GM21367 (cell line): ENCODE measurements around the gene GSTM4.
A peak's percentile ranks its signal among the peaks of the same experiment; 100 is the strongest.

Source experiments
- ATAC-seq: cut with Tn5 transposase; IDR thresholded peaks from one replicate; pipeline ENCODE4 v1.9.1; 2021; ENCODE audit not compliant: unreplicated experiment

Gene GSTM4

DNA sequence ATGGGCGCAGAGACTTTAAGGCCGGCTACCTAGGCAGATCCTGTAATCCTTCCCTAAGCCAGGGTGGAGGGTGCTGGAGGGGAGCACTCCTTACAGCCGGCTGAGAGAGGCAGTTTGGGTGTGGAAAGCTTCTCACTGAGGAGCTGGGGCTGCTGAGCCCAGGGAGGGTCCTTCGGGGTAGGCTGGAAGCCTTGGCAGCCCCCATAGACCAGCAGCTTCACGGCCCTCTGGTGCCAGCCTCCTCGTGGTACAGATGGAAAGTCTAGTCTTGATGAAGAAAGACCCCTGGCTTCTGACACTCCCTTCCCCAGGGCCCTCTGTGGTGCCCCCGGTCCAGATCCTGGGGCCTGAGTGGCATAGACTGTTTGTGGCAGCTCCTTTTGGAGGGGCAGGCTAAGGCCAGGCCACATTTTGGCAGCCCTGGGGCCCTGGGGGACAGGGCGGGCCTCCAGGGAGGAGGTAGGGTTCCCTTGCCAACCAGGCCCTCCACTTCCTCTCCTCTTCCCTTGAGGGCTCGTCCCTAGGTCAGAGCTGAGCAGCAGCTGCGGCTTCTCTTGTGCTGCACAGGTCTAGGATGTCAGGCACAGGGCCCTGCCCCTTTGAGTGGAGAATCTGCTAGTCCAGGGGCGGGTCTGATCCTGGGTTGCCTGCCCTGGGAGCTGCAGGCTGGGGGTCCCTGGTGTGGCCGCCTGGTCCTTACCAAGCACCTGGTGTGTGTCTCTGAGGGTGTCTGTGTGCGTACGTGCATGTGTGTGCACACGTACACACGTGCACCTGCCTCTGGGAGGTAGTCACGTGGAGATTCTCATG, 31.5 kb upstream of the GSTM4 start:
- ATAC-seq, result peak; percentile 29

DNA sequence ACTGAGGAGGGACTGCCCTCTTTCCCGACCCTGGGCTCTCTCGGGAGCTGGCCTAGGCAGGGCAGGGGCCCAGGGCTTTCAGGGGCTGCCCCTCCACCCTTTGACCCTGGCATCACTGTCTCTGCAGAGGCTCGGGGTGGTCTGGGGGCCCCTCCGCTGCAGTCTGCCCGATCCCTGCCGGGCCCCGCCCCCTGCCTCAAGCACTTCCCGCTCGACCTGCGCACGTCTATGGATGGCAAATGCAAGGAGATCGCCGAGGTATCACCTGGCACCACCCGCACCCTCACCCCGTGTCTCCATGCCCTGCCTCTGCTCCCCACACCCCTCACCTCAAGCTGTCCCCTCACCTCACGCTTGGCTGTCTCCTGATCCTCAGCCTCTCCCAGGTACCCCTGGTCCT, 30.7 kb upstream of the GSTM4 start:
- ATAC-seq, result no peak

DNA sequence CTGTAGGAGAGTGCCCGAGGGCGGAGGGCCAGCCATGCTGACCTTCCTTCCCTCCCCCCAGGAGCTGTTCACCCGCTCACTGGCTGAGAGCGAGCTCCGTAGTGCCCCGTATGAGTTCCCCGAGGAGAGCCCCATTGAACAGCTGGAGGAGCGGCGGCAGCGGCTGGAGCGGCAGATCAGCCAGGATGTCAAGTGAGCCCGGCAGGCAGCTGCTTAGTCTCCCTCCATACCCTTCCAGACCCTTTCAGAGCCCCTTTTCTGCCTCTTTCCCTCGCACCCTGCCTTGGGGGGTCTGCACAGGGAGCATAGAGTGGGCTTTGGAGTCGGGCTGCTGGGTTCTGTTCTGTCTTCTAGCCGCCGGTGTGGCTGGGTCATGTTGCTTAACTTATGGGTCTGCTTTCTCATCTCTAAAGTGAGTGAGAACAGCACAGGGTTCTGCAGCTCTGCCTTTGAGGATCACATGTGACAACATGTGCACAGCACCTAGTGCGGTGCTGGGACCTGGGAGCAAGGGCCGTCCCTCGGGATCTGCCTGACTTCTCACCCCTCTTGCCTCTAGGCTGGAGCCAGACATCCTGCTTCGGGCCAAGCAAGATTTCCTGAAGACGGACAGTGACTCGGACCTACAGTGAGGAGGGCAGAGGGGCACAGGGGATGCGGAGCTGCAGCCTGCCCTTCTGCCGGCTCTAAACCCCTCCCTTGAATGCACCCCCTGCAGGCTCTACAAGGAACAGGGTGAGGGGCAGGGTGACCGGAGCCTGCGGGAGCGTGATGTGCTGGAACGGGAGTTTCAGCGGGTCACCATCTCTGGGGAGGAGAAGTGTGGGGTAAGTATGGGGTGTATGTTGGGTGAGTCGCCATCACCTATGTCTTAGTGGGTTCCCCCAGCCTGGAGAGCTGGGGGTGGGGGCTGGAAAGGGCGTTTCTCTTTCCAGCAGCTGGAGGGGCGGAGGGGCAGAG, 30.0 kb upstream of the GSTM4 start:
- ATAC-seq, result no peak

DNA sequence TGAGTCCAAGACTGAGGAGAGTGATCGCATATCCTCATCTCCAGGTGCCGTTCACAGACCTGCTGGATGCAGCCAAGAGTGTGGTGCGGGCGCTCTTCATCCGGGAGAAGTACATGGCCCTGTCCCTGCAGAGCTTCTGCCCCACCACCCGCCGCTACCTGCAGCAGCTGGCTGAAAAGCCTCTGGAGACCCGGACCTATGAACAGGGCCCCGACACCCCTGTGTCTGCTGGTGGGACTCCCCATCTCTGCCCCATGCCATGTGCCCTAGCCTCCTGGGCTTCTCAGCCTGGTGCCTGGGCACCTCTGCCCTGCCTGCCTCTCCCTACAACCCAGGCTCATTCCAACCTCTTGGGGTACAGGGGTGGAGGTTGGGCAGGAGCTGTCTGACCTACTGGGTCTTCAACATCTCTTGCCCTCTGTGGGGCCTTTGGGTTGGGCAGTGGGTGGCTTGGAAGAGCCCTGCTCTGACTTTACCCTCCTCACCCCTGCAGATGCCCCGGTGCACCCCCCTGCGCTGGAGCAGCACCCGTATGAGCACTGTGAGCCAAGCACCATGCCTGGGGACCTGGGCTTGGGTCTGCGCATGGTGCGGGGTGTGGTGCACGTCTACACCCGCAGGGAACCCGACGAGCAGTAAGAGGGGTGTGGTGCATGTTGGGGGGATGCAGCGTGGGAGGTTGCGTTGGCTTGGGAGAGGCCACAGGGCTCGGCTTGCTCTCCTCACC, 29.1 kb upstream of the GSTM4 start:
- no peak for ATAC-seq

DNA sequence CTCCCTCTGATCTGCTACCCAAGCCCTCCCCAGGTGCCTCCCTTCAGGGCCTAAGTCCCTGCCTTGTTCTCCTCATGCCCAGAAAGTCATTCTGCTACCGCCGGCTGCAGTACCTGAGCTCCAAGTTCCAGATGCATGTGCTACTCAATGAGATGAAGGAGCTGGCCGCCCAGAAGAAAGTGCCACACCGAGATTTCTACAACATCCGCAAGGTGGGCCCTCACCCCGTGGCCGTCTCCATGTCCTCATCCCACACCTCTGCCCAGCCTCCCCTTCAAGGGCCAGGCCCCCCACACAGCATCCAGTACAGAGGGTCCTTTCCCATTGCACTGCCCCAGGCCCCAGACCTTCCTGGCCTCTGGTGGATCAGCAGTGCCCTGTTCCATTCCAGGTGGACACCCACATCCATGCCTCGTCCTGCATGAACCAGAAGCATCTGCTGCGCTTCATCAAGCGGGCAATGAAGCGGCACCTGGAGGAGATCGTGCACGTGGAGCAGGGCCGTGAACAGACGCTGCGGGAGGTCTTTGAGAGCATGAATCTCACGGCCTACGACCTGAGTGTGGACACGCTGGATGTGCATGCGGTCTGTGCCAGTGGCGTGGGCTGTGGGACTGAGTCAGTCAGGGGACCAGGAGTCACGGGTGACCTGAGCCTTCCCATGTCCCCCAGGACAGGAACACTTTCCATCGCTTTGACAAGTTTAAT, 28.1 kb upstream of the GSTM4 start:
- ATAC-seq, result no peak

DNA sequence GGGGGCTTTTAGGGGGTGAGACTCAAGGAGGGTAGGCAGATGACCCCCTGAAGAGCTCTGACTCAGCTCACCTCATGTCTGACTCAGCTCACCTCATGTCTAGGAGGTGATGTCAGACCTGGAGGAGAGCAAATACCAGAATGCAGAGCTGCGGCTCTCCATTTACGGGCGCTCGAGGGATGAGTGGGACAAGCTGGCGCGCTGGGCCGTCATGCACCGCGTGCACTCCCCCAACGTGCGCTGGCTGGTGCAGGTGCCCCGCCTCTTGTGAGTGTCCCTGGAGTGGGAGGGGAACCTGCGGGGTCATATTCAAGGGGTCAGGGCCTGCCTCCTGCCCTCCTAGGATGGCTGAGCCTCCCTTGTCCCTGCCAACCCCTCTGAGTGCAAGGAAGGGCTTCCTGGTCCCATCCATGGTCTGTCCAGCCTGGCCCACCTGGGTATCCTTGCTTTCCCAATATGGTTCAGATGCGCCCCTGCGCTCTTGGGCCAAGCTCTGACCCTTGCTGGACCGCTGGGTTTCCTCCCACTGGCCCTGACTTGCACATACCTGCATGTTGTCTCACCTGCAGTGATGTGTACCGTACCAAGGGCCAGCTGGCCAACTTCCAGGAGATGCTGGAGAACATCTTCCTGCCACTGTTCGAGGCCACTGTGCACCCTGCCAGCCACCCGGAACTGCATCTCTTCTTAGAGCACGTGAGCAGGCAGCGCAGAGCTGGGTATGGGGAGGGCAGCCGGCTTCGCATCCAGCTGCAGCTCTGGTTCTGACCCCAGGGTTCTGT, 27.2 kb upstream of the GSTM4 start:
- ATAC-seq, result no peak

DNA sequence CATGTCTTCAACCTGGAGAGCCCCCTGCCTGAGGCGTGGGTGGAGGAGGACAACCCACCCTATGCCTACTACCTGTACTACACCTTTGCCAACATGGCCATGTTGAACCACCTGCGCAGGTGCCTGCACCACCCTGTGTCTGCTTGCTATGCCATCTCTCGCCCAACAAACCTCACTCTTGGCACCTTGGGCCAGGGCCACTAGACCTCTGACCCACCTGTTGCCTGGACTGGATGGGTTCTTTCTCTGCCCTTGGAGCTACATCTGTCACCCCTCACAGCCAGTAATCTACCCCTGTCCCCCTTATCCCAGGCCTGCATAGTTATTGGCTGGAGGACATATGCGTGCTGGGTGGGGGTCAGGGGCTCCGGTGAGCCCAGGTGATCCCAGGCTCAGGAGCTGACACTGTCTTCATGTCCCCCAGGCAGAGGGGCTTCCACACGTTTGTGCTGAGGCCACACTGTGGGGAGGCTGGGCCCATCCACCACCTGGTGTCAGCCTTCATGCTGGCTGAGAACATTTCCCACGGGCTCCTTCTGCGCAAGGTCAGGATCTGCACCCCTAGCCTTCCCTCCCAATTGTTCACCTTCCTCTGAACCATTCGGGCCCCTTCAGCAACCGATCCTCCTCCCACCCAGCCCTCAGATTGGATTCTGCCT, 26.4 kb upstream of the GSTM4 start:
- no peak for ATAC-seq

DNA sequence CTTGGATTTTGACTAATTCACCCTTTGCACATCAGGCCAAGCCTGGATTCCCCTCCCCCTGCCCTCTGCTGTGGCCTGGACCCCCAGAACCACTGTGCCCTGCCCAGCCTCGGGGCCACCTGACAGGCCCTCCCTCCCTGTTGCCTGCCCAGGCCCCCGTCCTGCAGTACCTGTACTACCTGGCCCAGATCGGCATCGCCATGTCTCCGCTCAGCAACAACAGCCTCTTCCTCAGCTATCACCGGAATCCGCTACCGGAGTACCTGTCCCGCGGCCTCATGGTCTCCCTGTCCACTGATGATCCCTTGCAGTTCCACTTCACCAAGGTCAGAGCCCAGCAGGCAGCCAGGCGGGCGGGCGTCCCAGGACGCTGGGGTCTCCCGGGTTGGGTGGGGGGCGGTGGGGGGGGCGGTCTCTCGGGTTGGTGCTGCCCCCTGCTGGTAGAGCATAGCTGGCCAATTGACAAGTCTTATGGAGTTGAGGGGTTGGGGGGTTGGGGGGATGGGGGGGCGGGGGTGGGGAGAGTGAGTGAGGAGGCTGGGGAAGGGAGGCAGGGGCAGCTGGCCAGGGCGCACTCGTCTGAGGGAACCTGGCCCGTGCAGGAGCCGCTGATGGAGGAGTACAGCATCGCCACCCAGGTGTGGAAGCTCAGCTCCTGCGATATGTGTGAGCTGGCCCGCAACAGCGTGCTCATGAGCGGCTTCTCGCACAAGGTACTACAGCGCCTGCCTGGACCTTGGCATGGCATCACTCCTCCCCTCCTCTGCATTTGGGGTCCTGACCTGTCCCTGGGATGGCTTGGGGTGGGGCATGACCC, 25.6 kb upstream of the GSTM4 start:
- no peak for ATAC-seq

DNA sequence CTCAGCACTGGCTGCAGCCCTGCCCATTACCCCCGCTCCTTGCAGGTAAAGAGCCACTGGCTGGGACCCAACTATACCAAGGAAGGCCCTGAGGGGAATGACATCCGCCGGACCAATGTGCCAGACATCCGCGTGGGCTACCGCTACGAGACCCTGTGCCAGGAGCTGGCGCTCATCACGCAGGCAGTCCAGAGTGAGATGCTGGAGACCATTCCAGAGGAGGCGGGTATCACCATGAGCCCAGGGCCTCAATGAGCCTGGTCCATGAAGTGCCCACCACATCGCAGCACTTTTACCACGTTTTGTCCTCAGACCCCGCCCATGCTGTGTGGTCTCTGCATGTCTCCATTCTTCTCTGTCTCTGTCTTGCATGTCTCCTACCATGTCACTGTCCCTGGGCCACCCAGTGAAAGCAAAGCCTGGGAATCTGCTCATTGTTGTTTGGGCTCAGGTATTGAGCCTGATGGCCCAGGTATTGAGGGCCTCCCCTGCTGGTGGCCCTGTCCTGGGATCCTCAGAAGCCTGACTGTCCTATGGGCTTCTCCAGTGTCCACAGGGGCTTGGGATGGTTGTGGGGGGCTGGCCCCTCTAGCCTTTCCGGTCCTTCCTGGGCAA, 24.9 kb upstream of the GSTM4 start:
- ATAC-seq, result no peak

DNA sequence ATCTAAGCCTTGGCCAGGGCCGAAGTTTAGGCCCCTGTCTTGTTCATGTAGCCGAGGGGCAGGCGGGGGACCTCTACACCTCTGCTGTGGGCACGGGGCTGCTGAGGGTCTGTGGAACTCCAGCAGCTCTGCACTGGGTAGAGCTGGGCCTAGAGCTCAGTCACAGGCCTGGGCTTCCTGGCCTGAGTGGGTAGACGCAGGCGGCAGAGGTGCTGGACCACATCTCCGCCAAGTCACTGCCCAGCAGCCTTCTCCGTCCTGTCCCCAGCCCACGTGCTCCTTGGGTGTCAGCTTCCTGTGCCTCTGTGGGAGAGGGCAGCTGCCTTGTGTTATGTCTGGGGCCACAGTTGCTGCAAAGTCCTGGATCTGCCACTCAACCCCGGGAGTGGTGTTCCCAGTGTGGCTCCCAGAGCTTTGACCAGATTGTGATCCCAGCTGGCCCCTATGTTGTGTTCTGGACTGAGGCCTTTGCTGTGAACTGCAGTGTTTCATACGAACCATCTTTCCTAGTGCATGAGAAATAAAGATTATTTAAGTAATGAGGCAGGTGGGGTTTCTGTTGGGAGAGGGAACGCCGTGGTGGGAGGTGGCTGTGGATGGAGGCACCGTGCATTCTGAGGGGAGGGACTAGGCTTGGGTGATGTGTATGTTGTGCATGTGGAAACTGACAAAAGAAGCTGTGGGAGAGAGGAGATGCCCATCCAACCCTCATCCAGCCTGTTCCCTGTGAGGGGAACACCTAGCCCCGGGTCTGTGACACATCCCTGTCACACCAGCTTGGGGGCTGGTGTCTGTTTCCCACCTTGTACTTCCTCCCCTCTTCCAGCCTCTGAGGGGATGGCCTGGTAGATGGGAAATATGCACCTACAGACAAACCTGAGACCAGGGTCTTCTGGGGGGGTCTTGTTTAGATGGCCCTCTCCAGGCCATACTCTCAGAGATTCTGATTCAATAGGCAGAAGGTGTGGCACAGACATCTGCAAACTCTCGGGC, 24.1 kb upstream of the GSTM4 start:
- ATAC-seq, result no peak

DNA sequence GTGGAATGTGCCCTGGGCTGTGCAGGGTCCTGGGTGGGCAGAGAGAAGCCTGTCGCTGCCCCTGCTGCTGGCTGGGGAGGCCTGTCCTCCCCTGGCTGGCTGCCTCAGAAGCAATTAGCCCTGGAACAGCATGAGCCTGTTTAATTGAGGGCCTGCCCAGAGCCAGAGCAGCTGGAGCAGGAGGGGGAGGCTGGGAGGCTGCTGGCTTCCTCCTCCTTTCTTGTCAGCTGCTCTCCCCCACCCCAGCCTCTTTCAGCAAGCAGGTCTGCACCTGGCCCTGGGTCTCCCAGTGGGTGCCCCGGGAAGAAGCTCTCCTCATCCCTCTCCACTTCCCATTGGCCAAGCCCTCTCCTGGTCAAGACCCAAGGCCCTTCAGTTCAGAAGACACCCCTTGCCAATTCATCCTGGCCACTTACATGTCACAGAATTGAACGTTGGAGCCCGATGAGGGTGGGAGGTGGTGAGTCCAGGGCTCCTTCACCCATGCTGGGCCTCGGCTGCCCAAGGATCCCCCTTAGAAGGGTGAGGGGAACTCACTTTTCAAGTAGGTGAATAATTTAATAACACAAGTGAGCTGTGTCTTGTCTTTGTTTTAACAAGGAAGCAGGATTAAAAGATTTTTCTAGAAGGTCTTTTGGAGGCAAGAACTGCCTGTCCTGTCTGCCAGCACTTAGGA, 23.1 kb upstream of the GSTM4 start:
- ATAC-seq, result no peak

DNA sequence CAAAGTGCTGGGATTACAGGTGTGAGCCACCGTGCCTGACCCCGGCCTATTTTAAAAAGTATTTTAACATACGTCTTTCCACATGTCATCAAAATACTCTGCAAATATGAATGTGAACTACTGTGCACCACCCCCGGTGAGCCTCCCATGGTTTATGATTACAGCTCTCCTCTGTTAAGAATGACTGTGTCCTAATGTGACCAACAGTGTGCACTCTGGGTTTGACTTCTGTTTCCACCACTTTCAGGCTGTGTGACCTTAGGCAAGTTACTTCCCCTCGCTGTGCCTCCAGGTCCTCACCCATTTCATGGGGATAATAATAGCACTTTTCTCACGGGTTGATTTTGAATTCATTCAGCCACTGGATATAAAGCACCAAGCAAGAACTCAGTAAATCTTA, 21.6 kb upstream of the GSTM4 start:
- ATAC-seq, result no peak

DNA sequence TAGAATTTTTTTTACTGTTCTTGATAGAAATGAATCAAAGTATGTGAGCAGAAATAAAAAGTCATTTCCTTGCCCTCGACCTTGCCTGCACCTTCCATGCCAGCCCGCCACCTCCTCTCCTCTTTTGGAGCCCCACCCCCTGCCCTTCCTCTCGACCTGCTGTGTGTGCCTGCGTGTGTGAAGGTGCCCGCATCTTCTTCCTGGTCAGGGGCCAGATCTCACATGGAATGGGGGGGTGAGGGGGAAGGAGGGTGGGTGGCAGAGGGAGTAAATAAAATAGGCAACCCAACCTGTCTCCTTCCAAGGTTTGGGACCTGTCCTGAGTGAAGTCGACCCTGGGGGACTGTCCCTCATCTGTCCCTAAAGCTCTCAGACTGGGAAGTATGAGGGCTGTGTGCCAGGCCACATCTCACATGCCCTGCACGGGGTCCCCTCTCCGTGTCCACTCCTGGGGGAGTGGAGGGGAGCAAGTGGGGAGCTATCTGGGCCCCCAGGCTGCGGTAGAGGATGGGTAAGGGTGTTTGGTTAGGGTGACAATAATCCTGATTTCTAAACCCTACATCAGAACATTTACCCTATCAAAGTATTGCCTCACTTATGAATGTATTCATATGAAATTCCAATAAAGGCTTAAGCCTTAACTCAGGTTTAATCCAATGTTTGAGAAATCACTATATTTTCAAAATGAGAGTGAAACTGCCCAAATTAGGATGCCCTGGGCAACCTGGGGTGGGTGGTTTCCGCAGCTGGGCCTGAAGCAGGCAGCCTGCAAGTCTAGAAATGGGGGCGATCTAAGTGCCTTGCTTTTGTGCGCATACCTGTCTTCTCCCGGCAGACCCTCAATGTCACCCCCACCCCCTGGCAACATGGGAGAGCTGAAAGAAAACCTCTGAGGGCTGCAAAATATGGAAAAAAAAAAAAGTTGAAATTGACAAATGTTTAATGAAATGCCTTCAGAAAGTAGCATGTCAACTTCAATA, 20.8 kb upstream of the GSTM4 start:
- ATAC-seq, result no peak

DNA sequence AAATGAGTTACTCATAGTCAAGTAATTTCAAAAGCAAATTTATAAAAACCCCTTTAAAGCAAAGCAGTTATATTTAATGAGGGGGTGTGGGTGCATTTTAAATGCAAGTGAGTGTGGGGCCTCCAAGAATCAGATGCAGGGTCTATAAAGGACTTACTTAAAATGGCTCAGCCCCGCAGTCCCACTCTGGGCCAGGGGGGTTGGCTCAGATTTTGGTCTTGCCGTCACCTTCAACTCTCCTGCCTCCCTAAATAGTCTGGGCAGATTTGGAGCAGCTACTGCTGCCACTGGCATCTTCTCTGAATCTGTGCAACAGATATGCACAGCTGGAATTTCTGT, 20.1 kb upstream of the GSTM4 start:
- no peak for ATAC-seq

DNA sequence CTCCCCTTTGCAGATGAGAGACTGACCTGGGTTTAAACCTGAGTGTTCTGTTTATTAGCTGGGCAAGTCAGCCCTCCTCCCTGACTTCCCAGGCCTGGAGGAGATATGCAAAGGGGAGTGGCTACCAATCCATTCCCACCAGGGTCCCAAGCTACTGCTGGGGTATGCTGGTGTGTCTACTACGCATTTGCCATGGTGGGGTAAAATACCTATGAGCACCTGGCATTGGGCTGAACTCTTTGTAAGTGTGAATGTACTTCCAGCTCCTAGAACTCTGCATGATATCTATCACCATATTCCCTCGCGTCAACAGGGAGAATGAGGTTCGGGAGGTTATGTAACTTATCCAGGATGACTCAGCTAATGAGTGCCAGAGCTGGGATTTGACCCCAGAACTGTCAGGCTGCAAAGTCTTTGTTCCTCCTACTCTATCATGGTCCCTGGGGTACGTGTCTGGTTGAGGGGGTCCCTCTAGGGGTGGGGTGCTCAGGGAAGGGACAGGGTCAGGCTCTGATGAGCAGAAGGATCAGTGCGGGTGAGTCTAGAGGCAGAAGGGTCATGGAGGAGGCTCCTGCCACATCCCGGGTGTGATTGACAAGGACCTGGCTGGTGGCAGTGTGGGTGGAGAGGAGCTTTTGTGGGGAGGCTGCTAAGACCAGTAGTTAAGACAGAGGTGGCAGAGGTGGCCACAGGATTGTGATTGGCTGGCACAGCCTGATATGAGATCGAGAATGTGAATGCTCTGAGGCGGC, 19.5 kb upstream of the GSTM4 start:
- no peak for ATAC-seq
